Keratinocyte (primary cell): ENCODE results near the gene PCSK2. TPM values are rescaled to one million over a fixed set of nuclear protein-coding genes. Genes with fewer than 3 reads are reported as not detected.

Source experiments
- DNase-seq: peaks from one replicate; pipeline ENCODE4 v3.0.0-alpha.2; 2011; ENCODE audit warnings: low read depth, missing footprints, low spot score
- FAIRE-seq: peaks from 2 replicates; lab custom pipeline; 2011; peaks lifted over from hg19 to GRCh38; lab: Jason Lieb, UNC
- H2AFZ ChIP-seq: 2 replicates; pipeline ENCODE4 v1.6.0; 2012; ENCODE audit warnings: low read length, control low read depth, inconsistent platforms; ENCODE audit not compliant: control insufficient read depth
- H3K27ac ChIP-seq: 2 replicates; pipeline ENCODE4 v1.5.1; 2011; ENCODE audit warnings: low read length; ENCODE audit not compliant: control insufficient read depth, insufficient read depth
- H3K27me3 ChIP-seq: 3 replicates; pipeline ENCODE4 v1.6.0; 2011; ENCODE audit warnings: low read length; ENCODE audit not compliant: control insufficient read depth, insufficient read depth; ENCODE audit errors: extremely low read depth
- H3K36me3 ChIP-seq, 2 experiments: 2 replicates in 1 of 2; 3 replicates in 1 of 2; pipeline ENCODE4 v1.5.1; 2011; ENCODE audit warnings: low read length in 2 of 2, mild to moderate bottlenecking in 1 of 2; ENCODE audit not compliant: control insufficient read depth in 2 of 2, insufficient read depth in 2 of 2; ENCODE audit errors: extremely low read depth in 1 of 2
- H3K4me1 ChIP-seq: 3 replicates; pipeline ENCODE4 v1.5.1; 2011; ENCODE audit warnings: low read length; ENCODE audit not compliant: control insufficient read depth, insufficient read depth; ENCODE audit errors: extremely low read depth
- H3K4me2 ChIP-seq: 3 replicates; pipeline ENCODE4 v1.6.0; 2011; ENCODE audit warnings: low read depth, low read length; ENCODE audit not compliant: control insufficient read depth, insufficient read depth; ENCODE audit errors: extremely low read depth
- H3K4me3 ChIP-seq, 3 experiments: fragments of 200-600 bp in 1 of 3; sonication (generic) in 1 of 3; 2 replicates in 2 of 3; 3 replicates in 1 of 3; pipeline ENCODE4 v1.5.1; 2011 to 2016; ENCODE audit warnings: low read length in 3 of 3, mild to moderate bottlenecking in 3 of 3, control low read depth in 2 of 3, inconsistent platforms in 1 of 3, low read depth in 1 of 3, mixed read lengths in 1 of 3, mixed run types in 1 of 3, moderate library complexity in 1 of 3; ENCODE audit not compliant: control insufficient read depth in 2 of 3, insufficient read depth in 2 of 3; ENCODE audit errors: extremely low read depth in 1 of 3
- H3K79me2 ChIP-seq: 2 replicates; pipeline ENCODE4 v1.6.0; 2012; ENCODE audit warnings: low read length; ENCODE audit not compliant: control insufficient read depth, insufficient read depth
- H3K9ac ChIP-seq: 3 replicates; pipeline ENCODE4 v1.6.0; 2011; ENCODE audit warnings: low read length; ENCODE audit not compliant: control insufficient read depth, insufficient read depth; ENCODE audit errors: extremely low read depth
- H3K9me1 ChIP-seq: 3 replicates; pipeline ENCODE4 v1.6.0; 2011; ENCODE audit warnings: low read length; ENCODE audit not compliant: control insufficient read depth, insufficient read depth; ENCODE audit errors: extremely low read depth
- H3K9me3 ChIP-seq: 2 replicates; pipeline ENCODE4 v1.5.1; 2012; ENCODE audit warnings: low read depth, low read length; ENCODE audit not compliant: control insufficient read depth
- H4K20me1 ChIP-seq: 3 replicates; pipeline ENCODE4 v1.6.0; 2011; ENCODE audit warnings: low read length; ENCODE audit not compliant: control insufficient read depth, insufficient read depth; ENCODE audit errors: extremely low read depth
- CTCF ChIP-seq, 3 experiments: IDR thresholded peaks in 1 of 3; conservative IDR thresholded peaks in 1 of 3; optimal IDR thresholded peaks in 1 of 3; 2 replicates in 2 of 3; 3 replicates in 1 of 3; pipeline versions ENCODE3 to v1.5.1; 2011; ENCODE audit warnings: low read length in 3 of 3, mild to moderate bottlenecking in 3 of 3, moderate library complexity in 2 of 3, control low read depth in 1 of 3, inconsistent platforms in 1 of 3; ENCODE audit not compliant: insufficient read depth in 2 of 3; ENCODE audit errors: extremely low read depth in 1 of 3
- EZH2 ChIP-seq: IDR thresholded peaks from one replicate; pipeline ENCODE4 v1.6.1; 2012; ENCODE audit warnings: inconsistent platforms, mild to moderate bottlenecking, low read length, moderate library complexity
- dilution Hi-C: fragments of 300-500 bp; cut with MboI; formaldehyde crosslinking; loops from one replicate; pipeline ENCODE4 v1.7.0; 2020; ENCODE audit warnings: low sequenced_read_pairs; ENCODE audit not compliant: extremely low pct_ligation_motif_present
- polyA plus RNA-seq, 5 experiments: library from polyadenylated mRNA; depleted of rRNA in 3 of 5; stranded (reverse) in 3 of 5; stranded (forward) in 1 of 5; unstranded in 1 of 5; fragments of >200 nt; gene quantifications; 1 replicate in 1 of 5; 2 replicates in 3 of 5; 3 replicates in 1 of 5; pipeline versions ENCODE4 v1.2.1 to v1.2.3, GENCODE V29; 2011 to 2012; ENCODE audit warnings: missing spikeins in 2 of 5, low read depth in 1 of 5, low replicate concordance in 1 of 5

Gene PCSK2
- polyA plus RNA-seq, 1 donor (not counting 4 experiments of a cell fraction or from before 2014, with no cell fraction given): not detected

GRCh38 chr20:17197041-17197440 is 29.8 kb upstream of the PCSK2 start:
- Histone ChIP-seq H3K9ac (no peak overlapping the region), H4K20me1 (no peaks in the 10 kb centered on the region), H3K36me3 (no peaks in the 10 kb centered on the region), H3K9me1 (no peaks in the 10 kb centered on the region), H3K27ac (no peak overlapping the region), H3K79me2 (no peaks in the 10 kb centered on the region), H3K27me3 (no peaks in the 10 kb centered on the region), H2AFZ (no peak overlapping the region), H3K9me3 (no peaks in the 10 kb centered on the region), H3K4me2 (no peak overlapping the region), H3K4me1 (no peaks in the 10 kb centered on the region), H3K4me3 (no peak overlapping the region)
- DNase-seq (no peak), FAIRE-seq (no peak)
- TF ChIP-seq EZH2 (no peak), CTCF (optimal IDR thresholded peaks at IDR 0.05 in 1 of 3, IDR thresholded peaks at IDR 0.05 in 1 of 3, conservative IDR thresholded peaks at IDR 0.05 in 1 of 3; ENCODE audit: extremely low read depth in 1 of 3, insufficient read depth in 2 of 3, low read length in 3 of 3) (no peak)
- dilution Hi-C loops: no loop called here

DNA sequence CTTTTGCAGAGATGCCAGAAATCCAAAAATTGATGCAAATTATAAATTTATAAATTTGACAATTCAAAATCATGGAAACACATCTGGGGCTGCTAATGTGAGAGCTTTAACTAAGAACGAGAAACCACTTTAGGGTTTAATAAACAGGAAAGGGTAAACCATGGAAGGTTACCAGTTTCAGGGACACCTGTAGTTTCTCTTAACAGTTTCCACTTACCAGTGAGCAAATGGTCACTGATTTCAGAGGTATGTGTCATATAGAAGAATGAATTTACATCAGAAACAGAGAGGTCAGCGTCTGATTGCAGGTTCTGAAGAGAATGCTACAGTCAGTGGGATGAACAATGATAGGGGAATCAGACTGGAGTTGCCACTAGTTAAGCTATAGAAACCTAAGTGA is 24.8 kb upstream of the PCSK2 start:
- dilution Hi-C loops: no loop called here
- FAIRE-seq: no peak
- no peaks in the 10 kb centered on the region for H3K36me3 ChIP-seq
- no peak for TF ChIP-seq EZH2
- TF ChIP-seq CTCF (optimal IDR thresholded peaks at IDR 0.05 in 1 of 3, IDR thresholded peaks at IDR 0.05 in 1 of 3, conservative IDR thresholded peaks at IDR 0.05 in 1 of 3; ENCODE audit: extremely low read depth in 1 of 3, insufficient read depth in 2 of 3, low read length in 3 of 3): no peak
- H3K9me3 ChIP-seq: no peaks in the 10 kb centered on the region
- H4K20me1 ChIP-seq: no peaks in the 10 kb centered on the region
- H3K27me3 ChIP-seq: no peaks in the 10 kb centered on the region
- no peaks in the 10 kb centered on the region for H3K79me2 ChIP-seq
- H3K4me1 ChIP-seq: no peaks in the 10 kb centered on the region
- no peak for DNase-seq
- no peak overlapping the region for H3K9ac ChIP-seq
- no peak overlapping the region for H3K4me2 ChIP-seq
- no peaks in the 10 kb centered on the region for H3K9me1 ChIP-seq
- H2AFZ ChIP-seq: no peak overlapping the region
- H3K4me3 ChIP-seq: no peak overlapping the region
- no peak overlapping the region for H3K27ac ChIP-seq
